GM12801 (cell line): ENCODE data around the gene TBC1D7.

Experiments
- CTCF ChIP-seq: IDR thresholded peaks from one replicate; pipeline ENCODE4 v1.5.1; 2011; ENCODE audit warnings: control low read depth; ENCODE audit not compliant: insufficient read length; ENCODE audit errors: extremely low read depth

Gene TBC1D7

DNA sequence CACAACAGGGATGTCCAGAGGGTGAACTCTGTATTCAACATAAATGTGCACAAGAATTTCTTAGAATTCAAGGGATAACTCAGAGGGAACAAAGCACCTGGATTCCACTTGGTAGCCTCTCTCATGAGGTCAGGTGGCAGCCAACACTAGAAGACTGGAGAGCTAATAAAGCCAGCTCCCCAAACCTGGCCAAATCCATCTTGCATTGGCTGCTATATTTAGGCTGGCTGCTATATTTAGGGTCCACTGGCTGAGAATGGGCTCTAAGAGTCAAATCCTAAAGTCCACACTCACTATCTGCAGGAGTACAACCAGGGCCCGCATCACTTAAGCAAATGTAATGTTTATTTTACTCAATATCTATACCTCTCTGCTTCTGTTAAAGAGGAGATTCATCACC is 20.0 kb downstream of the TBC1D7 start:
- TF ChIP-seq CTCF = no peak

GRCh38 chr6:13307508-13307995 is 20.8 kb downstream of the TBC1D7 start:
- TF ChIP-seq CTCF = no peak

- no peak for TF ChIP-seq CTCF
Observed at GRCh38 chr6:13305791-13306190, 22.5 kb downstream of the TBC1D7 start.

DNA sequence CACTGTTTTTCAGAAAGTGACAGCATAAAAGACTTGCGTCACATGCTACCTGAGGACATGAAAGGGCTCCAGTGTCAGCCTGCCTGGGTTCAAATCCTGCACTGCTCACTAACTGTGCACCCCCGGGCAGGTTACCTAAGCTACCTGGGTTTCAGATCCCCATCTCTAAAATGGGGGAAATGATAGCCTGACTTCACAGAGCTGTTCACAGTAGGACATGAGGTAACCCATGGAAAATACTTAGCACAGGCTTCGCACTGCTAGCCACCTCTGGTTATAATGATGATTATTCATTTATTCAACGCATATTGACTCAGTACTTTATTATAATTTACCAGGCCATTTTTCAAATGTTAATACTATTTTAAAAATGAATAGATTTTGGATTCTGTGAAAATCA is 23.0 kb downstream of the TBC1D7 start:
- TF ChIP-seq CTCF = no peak

- TF ChIP-seq CTCF = no peak
Observed at GRCh38 chr6:13304580-13305260, 23.6 kb downstream of the TBC1D7 start.

- no peak for TF ChIP-seq CTCF
Observed at GRCh38 chr6:13304101-13304500, 24.2 kb downstream of the TBC1D7 start.

- TF ChIP-seq CTCF = no peak
Observed at GRCh38 chr6:13303668-13304017, 24.7 kb downstream of the TBC1D7 start.
